Keratinocyte (primary cell): ENCODE data around the gene OR1J1. TPM values are rescaled to one million over a fixed set of nuclear protein-coding genes. Genes with fewer than 3 reads are reported as not detected.

Experiments used
- DNase-seq: peaks from one replicate; pipeline ENCODE4 v3.0.0-alpha.2; 2011; ENCODE audit warnings: low read depth, missing footprints, low spot score
- FAIRE-seq: peaks from 2 replicates; lab custom pipeline; 2011; peaks lifted over from hg19 to GRCh38; lab: Jason Lieb, UNC
- H2AFZ ChIP-seq: 2 replicates; pipeline ENCODE4 v1.6.0; 2012; ENCODE audit warnings: low read length, control low read depth, inconsistent platforms; ENCODE audit not compliant: control insufficient read depth
- H3K27ac ChIP-seq: 2 replicates; pipeline ENCODE4 v1.5.1; 2011; ENCODE audit warnings: low read length; ENCODE audit not compliant: control insufficient read depth, insufficient read depth
- H3K27me3 ChIP-seq: 3 replicates; pipeline ENCODE4 v1.6.0; 2011; ENCODE audit warnings: low read length; ENCODE audit not compliant: control insufficient read depth, insufficient read depth; ENCODE audit errors: extremely low read depth
- H3K36me3 ChIP-seq, 2 experiments: 2 replicates in 1 of 2; 3 replicates in 1 of 2; pipeline ENCODE4 v1.5.1; 2011; ENCODE audit warnings: low read length in 2 of 2, mild to moderate bottlenecking in 1 of 2; ENCODE audit not compliant: control insufficient read depth in 2 of 2, insufficient read depth in 2 of 2; ENCODE audit errors: extremely low read depth in 1 of 2
- H3K4me1 ChIP-seq: 3 replicates; pipeline ENCODE4 v1.5.1; 2011; ENCODE audit warnings: low read length; ENCODE audit not compliant: control insufficient read depth, insufficient read depth; ENCODE audit errors: extremely low read depth
- H3K4me2 ChIP-seq: 3 replicates; pipeline ENCODE4 v1.6.0; 2011; ENCODE audit warnings: low read depth, low read length; ENCODE audit not compliant: control insufficient read depth, insufficient read depth; ENCODE audit errors: extremely low read depth
- H3K4me3 ChIP-seq, 3 experiments: fragments of 200-600 bp in 1 of 3; sonication (generic) in 1 of 3; 2 replicates in 2 of 3; 3 replicates in 1 of 3; pipeline ENCODE4 v1.5.1; 2011 to 2016; ENCODE audit warnings: low read length in 3 of 3, mild to moderate bottlenecking in 3 of 3, control low read depth in 2 of 3, inconsistent platforms in 1 of 3, low read depth in 1 of 3, mixed read lengths in 1 of 3, mixed run types in 1 of 3, moderate library complexity in 1 of 3; ENCODE audit not compliant: control insufficient read depth in 2 of 3, insufficient read depth in 2 of 3; ENCODE audit errors: extremely low read depth in 1 of 3
- H3K79me2 ChIP-seq: 2 replicates; pipeline ENCODE4 v1.6.0; 2012; ENCODE audit warnings: low read length; ENCODE audit not compliant: control insufficient read depth, insufficient read depth
- H3K9ac ChIP-seq: 3 replicates; pipeline ENCODE4 v1.6.0; 2011; ENCODE audit warnings: low read length; ENCODE audit not compliant: control insufficient read depth, insufficient read depth; ENCODE audit errors: extremely low read depth
- H3K9me1 ChIP-seq: 3 replicates; pipeline ENCODE4 v1.6.0; 2011; ENCODE audit warnings: low read length; ENCODE audit not compliant: control insufficient read depth, insufficient read depth; ENCODE audit errors: extremely low read depth
- H3K9me3 ChIP-seq: 2 replicates; pipeline ENCODE4 v1.5.1; 2012; ENCODE audit warnings: low read depth, low read length; ENCODE audit not compliant: control insufficient read depth
- H4K20me1 ChIP-seq: 3 replicates; pipeline ENCODE4 v1.6.0; 2011; ENCODE audit warnings: low read length; ENCODE audit not compliant: control insufficient read depth, insufficient read depth; ENCODE audit errors: extremely low read depth
- EZH2 ChIP-seq: IDR thresholded peaks from one replicate; pipeline ENCODE4 v1.6.1; 2012; ENCODE audit warnings: inconsistent platforms, mild to moderate bottlenecking, low read length, moderate library complexity
- dilution Hi-C: fragments of 300-500 bp; cut with MboI; formaldehyde crosslinking; loops from one replicate; pipeline ENCODE4 v1.7.0; 2020; ENCODE audit warnings: low sequenced_read_pairs; ENCODE audit not compliant: extremely low pct_ligation_motif_present
- polyA plus RNA-seq, 5 experiments: library from polyadenylated mRNA; depleted of rRNA in 3 of 5; stranded (reverse) in 3 of 5; stranded (forward) in 1 of 5; unstranded in 1 of 5; fragments of >200 nt; gene quantifications; 1 replicate in 1 of 5; 2 replicates in 3 of 5; 3 replicates in 1 of 5; pipeline versions ENCODE4 v1.2.1 to v1.2.3, GENCODE V29; 2011 to 2012; ENCODE audit warnings: missing spikeins in 2 of 5, low read depth in 1 of 5, low replicate concordance in 1 of 5
- TF ChIP-seq, protein P1 (sequence below), 3 experiments: IDR thresholded peaks in 1 of 3; conservative IDR thresholded peaks in 1 of 3; optimal IDR thresholded peaks in 1 of 3; 2 replicates in 2 of 3; 3 replicates in 1 of 3; pipeline versions ENCODE3 to v1.5.1; 2011; ENCODE audit warnings: low read length in 3 of 3, mild to moderate bottlenecking in 3 of 3, moderate library complexity in 2 of 3, control low read depth in 1 of 3, inconsistent platforms in 1 of 3; ENCODE audit not compliant: insufficient read depth in 2 of 3; ENCODE audit errors: extremely low read depth in 1 of 3

OR1J1 gene
- polyA plus RNA-seq, 1 donor (not counting 4 experiments of a cell fraction or from before 2014, with no cell fraction given) = not detected

DNA sequence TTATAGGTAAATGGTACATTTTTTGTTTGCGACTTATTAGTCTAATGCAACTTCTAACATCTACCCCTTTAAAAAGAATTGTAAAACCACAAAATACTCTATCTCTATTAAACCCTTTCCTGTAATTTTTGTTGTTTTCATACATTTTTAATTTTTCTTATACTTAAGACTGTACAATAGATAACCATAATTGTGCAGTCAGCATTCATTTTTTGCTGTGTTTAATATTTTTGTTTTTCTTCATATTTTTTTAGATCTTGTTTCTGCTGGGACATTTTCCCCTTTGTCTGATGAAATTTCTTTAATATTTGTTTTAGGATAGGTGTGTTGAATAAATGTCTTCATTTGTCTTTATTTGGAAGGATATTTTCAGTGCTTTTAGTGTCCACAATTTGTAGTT, 19.9 kb downstream of the OR1J1 start:
- TF ChIP-seq, protein P1, sequence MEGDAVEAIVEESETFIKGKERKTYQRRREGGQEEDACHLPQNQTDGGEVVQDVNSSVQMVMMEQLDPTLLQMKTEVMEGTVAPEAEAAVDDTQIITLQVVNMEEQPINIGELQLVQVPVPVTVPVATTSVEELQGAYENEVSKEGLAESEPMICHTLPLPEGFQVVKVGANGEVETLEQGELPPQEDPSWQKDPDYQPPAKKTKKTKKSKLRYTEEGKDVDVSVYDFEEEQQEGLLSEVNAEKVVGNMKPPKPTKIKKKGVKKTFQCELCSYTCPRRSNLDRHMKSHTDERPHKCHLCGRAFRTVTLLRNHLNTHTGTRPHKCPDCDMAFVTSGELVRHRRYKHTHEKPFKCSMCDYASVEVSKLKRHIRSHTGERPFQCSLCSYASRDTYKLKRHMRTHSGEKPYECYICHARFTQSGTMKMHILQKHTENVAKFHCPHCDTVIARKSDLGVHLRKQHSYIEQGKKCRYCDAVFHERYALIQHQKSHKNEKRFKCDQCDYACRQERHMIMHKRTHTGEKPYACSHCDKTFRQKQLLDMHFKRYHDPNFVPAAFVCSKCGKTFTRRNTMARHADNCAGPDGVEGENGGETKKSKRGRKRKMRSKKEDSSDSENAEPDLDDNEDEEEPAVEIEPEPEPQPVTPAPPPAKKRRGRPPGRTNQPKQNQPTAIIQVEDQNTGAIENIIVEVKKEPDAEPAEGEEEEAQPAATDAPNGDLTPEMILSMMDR (optimal IDR thresholded peaks at IDR 0.05 in 1 of 3, IDR thresholded peaks at IDR 0.05 in 1 of 3, conservative IDR thresholded peaks at IDR 0.05 in 1 of 3; ENCODE audit: extremely low read depth in 1 of 3, insufficient read depth in 2 of 3, low read length in 3 of 3) = no peak
- no peak for TF ChIP-seq EZH2
- Histone ChIP-seq H3K4me1 (no peaks in the 10 kb centered on the region), H3K9ac (no peak overlapping the region), H3K4me2 (no peak overlapping the region), H2AFZ (no peak overlapping the region), H3K79me2 (no peaks in the 10 kb centered on the region), H3K27me3 (no peaks in the 10 kb centered on the region), H4K20me1 (no peaks in the 10 kb centered on the region), H3K4me3 (no peak overlapping the region), H3K9me3 (no peaks in the 10 kb centered on the region), H3K9me1 (no peaks in the 10 kb centered on the region), H3K27ac (no peak overlapping the region), H3K36me3 (no peaks in the 10 kb centered on the region)
- FAIRE-seq (no peak), DNase-seq (no peak)
- dilution Hi-C loops = loop anchor here (25.0 kb wide), 1 partner anchor 355 kb away; the partner anchor contains the start of gene OR1K1

DNA sequence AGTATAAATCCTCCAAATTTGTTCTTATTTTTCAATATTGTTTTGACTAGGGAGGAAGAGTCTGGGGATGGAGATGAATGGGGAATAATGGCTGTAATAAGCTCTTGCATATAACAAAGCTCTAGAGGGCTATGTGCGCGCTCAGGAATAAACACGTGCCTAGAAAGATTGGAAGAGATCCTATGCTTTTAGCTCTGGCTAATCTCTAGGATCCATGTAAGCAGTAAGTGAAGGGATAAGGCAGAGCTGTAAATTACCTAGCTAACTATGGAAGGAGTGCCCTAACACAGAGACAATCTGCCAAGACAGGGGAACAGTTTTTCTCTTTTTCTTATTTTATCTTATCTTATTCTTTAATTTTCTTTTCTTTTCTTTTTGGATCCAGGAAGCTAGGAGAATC, 21.6 kb downstream of the OR1J1 start:
- Histone ChIP-seq H3K36me3 (no peaks in the 10 kb centered on the region), H3K9me1 (no peaks in the 10 kb centered on the region), H3K9ac (no peak overlapping the region), H3K27ac (no peak overlapping the region), H3K4me3 (no peak overlapping the region), H2AFZ (no peak overlapping the region), H3K4me2 (no peak overlapping the region), H3K79me2 (no peaks in the 10 kb centered on the region), H3K9me3 (no peaks in the 10 kb centered on the region), H4K20me1 (no peaks in the 10 kb centered on the region), H3K4me1 (no peaks in the 10 kb centered on the region), H3K27me3 (no peaks in the 10 kb centered on the region)
- no peak for TF ChIP-seq EZH2
- TF ChIP-seq, protein P1 (optimal IDR thresholded peaks at IDR 0.05 in 1 of 3, IDR thresholded peaks at IDR 0.05 in 1 of 3, conservative IDR thresholded peaks at IDR 0.05 in 1 of 3; ENCODE audit: extremely low read depth in 1 of 3, insufficient read depth in 2 of 3, low read length in 3 of 3) = no peak
- dilution Hi-C loops = loop anchor here (25.0 kb wide), 1 partner anchor 356 kb away; the partner anchor contains the start of gene OR1K1
- FAIRE-seq = no peak
- DNase-seq = no peak
